Ectodermal cell (in vitro differentiated cells): ENCODE results near the gene IRX4.

Source experiments
- H3K27ac ChIP-seq: 2 replicates; pipeline ENCODE4 v1.7.0; 2013; ENCODE audit warnings: mild to moderate bottlenecking, low read depth, low read length; ENCODE audit not compliant: insufficient read depth, poor library complexity, severe bottlenecking
- H3K27me3 ChIP-seq: 2 replicates; pipeline ENCODE4 v1.7.0; 2013; ENCODE audit warnings: mild to moderate bottlenecking, low read length; ENCODE audit not compliant: insufficient read depth, control insufficient read depth, poor library complexity, severe bottlenecking
- H3K36me3 ChIP-seq: one replicate; pipeline ENCODE4 v1.7.0; 2013; ENCODE audit warnings: low read length; ENCODE audit not compliant: control insufficient read depth, insufficient read depth
- H3K4me1 ChIP-seq: one replicate; pipeline ENCODE4 v1.7.0; 2013; ENCODE audit warnings: low read length; ENCODE audit not compliant: control insufficient read depth, insufficient read depth
- H3K4me3 ChIP-seq: 2 replicates; pipeline ENCODE4 v1.7.0; 2013; ENCODE audit warnings: low read depth, low read length, control low read depth; ENCODE audit not compliant: insufficient read depth
- H3K9me3 ChIP-seq: 2 replicates; pipeline ENCODE4 v1.7.0; 2013; ENCODE audit warnings: mild to moderate bottlenecking, low read length, moderate library complexity; ENCODE audit not compliant: control insufficient read depth
- WGBS, 2 experiments: methylation state at CpG; one replicate each; pipeline ENCODE4 v1.1.7; 2013; ENCODE audit warnings: missing lambda C conversion rate in 2 of 2; 5-methylcytosine and 5-hydroxymethylcytosine counted together

IRX4 gene

DNA sequence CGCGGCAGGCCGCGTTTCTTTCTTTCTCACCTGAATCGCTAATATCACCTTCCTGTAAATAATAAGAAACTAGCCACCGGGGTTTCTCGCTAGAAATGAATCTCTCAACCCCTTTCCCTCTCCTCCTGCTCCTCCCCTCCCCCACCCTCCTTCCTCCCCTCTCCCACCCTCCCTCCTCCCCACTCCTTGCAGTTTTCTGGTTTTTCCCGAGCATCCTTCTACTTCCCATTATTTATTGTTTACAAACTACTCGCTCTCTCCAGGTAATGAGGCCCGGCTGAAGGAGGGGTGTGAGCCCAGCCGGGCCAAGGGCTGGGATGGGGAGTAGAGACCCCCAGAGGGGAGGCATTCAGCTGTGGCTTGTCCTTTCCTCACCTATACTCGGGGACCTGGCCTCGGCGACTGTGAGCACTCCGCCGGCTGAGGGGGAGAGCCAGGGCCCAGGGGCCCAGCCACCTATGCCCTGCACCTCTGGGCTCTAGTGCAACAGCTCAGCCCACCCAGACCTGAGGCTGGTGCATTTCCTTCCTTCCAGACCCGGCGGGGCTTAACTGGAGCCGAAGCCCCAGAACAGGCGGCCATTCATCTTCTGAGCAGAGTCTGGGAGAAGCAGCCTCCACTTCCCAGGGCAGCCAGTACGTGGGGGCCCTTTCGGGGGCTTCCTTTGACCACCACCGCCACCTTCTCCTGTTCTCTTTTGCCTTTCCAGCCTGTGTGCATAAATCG is 2.1 kb upstream of the IRX4 start:
- H3K4me3 ChIP-seq = no peak overlapping the region
- no peaks in the 10 kb centered on the region for H3K36me3 ChIP-seq
- H3K27ac ChIP-seq = no peak overlapping the region
- H3K4me1 ChIP-seq = peaks cover 40% of the 10 kb centered on the region
- H3K27me3 ChIP-seq = peaks cover 100% of the 10 kb centered on the region
- no peaks in the 10 kb centered on the region for H3K9me3 ChIP-seq
- 2 to 3% methylated on average over 22 to 24 of the region's 24 CpGs for WGBS, 2 experiments

DNA sequence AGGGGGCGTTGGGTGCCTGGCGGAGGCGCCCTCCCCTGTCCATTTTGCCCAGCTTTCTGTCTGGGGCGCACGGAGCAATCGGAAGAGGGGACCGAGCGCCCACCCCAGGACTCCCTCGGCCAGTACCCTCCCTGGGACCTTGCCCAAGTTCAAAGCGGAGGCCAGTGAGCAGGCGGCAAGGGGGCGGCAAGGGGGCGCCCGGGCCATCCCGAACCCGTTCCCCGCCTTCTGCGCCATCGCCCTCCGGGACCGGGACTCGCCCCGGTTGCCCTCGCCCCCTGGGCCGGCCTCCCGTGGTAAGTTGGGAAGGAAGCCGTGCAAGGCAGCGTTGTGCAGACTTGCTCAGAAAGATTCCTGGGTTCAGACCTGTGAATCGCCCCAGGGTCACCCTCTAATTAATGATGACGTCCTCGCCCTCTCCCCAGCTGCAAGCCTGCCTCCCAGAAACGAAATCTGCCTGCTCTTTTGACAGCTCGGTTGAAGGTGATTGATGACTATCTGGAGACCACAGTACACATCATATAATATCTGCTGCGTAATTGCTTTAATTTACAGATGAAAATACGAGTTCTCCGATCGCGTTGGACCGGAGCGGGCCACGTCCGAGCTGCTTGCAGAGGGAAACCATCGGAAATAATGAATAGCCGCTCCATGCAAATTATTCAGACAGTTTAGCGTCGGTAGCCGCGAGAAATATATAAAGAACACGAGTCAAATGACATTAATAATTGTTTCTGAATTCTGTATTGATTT is 1.4 kb upstream of the IRX4 start:
- Histone ChIP-seq H3K4me1 (peaks cover 34% of the 10 kb centered on the region), H3K27me3 (peaks cover 100% of the 10 kb centered on the region), H3K4me3 (no peak overlapping the region)

DNA sequence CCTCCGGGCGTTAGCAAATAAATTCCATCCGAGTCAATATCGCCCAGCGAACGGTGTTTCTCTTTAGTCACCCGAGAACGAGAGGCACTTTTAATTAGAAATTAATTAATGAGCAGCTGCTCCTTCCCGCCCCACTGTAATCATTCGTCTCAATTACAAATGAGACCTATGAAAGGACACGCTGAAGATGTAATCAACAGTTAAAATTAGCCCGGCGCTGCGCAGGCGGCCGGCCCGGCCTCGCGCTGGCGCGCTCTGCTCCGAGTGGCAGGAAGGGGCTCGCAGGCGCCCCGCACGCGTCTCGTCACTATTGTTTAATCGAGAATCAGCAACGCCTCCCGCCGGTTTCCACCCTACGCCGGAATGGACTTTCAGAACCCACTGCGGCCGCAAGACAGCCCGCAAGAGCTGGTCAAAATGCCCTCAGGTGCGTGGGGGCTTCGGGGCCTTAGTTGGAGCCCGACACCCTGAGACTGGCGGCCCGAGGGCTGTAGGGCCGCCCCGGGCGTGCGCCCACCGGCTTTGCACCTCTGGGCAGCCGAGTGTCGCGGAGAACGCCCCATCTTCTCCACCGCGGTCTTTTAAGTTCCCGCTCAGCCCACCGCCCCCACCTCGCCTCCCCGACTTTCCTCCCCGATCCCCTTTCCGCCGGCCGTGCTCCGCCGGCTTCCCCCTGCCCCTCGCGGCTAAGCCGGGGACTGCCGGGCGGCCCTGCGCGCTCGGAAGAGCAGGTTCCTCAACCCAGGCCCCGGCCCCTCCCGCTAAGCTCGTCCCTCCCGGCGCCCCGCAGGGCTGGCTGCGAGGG is 597 bp upstream of the IRX4 start:
- H3K27ac ChIP-seq = no peak overlapping the region
- WGBS, 2 experiments = 0 to 1% methylated on average over 78 of the region's 78 CpGs

More for the DNA sequence above, 1.4 kb upstream of the IRX4 start:
- WGBS, 2 experiments = 1% methylated on average over 49 of the region's 49 CpGs
- Histone ChIP-seq H3K27ac (no peak overlapping the region), H3K36me3 (no peaks in the 10 kb centered on the region), H3K9me3 (no peaks in the 10 kb centered on the region)

DNA sequence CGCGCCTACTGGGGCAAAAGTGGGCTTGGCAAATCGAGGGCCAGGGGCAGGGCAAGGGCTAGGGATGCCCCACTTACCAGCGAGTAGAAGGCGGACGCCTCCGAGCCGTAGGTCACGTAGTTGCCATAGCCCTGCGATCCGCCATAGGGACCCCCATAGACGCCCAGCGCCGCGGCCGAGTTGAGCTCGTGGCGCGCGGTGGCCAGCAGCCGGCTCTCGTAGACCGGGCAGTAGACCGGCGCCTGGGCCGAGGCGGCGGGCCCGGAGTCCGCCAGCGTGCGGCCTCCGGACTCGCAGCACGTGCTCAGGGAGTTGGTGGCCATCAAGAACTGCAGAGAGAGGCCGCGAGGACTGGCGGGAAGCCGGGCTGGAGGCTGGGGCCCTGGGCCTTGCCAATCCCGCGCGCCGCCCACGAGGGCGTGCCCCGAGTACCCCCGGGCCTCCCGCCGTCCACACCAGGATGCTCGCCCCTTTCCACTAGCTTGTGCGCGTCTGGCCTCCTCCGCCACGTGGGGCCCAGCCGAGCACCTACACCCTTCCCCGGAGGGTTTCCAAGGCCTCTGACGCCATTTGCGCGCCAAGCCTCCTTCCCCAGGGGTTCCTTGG is 891 bp downstream of the IRX4 start:
- H3K27me3 ChIP-seq = peaks cover 100% of the 10 kb centered on the region
- no peak overlapping the region for H3K27ac ChIP-seq
- no peaks in the 10 kb centered on the region for H3K9me3 ChIP-seq
- peaks cover 29% of the 10 kb centered on the region for H3K4me1 ChIP-seq
- no peak overlapping the region for H3K4me3 ChIP-seq
- 3% methylated on average over 59 of the region's 59 CpGs for WGBS, 2 experiments
- H3K36me3 ChIP-seq = no peaks in the 10 kb centered on the region

More for the DNA sequence above, 597 bp upstream of the IRX4 start:
- no peaks in the 10 kb centered on the region for H3K36me3 ChIP-seq
- H3K4me1 ChIP-seq = peaks cover 34% of the 10 kb centered on the region
- peaks cover 100% of the 10 kb centered on the region for H3K27me3 ChIP-seq
- H3K4me3 ChIP-seq = peak overlapping the region; percentile 1
- H3K9me3 ChIP-seq = no peaks in the 10 kb centered on the region

DNA sequence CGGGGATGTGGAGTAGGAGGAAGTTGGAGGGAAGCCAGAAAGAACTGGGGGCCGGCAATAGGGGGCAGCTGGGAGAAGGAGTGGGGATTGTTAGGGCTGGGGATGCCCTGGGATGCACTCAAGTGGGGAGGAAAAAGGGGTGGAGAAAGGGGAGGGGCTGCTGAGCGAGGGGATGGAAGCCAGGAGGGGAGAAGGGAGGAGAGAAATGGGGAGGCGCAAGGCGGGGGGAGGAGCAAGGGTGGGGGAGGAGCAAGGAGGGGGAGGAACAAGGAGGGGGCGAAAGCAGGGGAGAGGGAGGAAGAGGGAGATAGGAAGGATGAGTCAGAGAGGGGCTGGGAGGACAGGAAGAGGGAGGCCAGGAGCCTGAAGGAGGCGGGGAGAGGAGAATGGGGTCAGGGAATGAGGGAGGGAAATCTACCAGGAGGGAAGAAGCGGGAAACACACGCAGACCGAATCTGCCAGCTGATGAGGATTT is 1.6 kb downstream of the IRX4 start:
- Histone ChIP-seq H3K4me1 (peaks cover 31% of the 10 kb centered on the region), H3K36me3 (no peaks in the 10 kb centered on the region), H3K27ac (no peak overlapping the region), H3K27me3 (peaks cover 100% of the 10 kb centered on the region), H3K4me3 (no peak overlapping the region), H3K9me3 (no peaks in the 10 kb centered on the region)
- WGBS, 2 experiments = 2% methylated on average over 10 of the region's 10 CpGs

DNA sequence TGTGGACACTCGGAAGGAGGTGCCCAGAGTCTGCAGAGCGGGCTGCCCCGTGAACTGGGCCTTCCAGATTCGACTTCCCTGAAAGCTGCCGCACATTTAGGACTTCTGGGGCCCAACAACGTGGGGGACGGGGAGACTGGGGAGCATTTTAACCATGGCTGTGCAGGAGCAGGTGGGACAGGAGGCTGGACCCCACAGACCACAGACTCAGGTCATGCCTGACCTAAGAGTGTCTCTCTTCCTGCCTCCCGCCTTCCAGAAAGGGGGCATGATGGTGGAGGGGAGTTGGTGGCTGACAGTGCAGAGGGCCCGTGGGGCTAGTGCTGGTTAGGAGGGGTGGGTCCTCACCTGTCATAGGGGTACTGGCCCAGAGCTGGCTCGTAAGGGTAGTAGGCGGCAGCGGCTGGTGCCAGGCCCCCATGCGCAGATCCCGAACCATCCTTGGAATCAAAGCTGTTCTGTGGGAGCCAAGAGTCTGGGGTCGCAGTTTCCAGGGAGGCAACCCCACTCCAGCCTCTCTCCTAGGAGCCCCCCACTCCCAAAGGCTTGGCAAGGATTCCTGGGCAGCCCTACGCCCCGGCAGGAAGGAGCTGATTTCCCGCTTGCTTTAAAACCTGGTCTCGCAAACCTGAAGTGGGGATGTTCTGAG is 2.2 kb downstream of the IRX4 start:
- 58 to 60% methylated on average over 19 of the region's 19 CpGs for WGBS, 2 experiments
- no peak overlapping the region for H3K4me3 ChIP-seq
- no peak overlapping the region for H3K27ac ChIP-seq
- H3K36me3 ChIP-seq = no peaks in the 10 kb centered on the region
- peaks cover 33% of the 10 kb centered on the region for H3K4me1 ChIP-seq
- peaks cover 100% of the 10 kb centered on the region for H3K27me3 ChIP-seq
- H3K9me3 ChIP-seq = no peaks in the 10 kb centered on the region

DNA sequence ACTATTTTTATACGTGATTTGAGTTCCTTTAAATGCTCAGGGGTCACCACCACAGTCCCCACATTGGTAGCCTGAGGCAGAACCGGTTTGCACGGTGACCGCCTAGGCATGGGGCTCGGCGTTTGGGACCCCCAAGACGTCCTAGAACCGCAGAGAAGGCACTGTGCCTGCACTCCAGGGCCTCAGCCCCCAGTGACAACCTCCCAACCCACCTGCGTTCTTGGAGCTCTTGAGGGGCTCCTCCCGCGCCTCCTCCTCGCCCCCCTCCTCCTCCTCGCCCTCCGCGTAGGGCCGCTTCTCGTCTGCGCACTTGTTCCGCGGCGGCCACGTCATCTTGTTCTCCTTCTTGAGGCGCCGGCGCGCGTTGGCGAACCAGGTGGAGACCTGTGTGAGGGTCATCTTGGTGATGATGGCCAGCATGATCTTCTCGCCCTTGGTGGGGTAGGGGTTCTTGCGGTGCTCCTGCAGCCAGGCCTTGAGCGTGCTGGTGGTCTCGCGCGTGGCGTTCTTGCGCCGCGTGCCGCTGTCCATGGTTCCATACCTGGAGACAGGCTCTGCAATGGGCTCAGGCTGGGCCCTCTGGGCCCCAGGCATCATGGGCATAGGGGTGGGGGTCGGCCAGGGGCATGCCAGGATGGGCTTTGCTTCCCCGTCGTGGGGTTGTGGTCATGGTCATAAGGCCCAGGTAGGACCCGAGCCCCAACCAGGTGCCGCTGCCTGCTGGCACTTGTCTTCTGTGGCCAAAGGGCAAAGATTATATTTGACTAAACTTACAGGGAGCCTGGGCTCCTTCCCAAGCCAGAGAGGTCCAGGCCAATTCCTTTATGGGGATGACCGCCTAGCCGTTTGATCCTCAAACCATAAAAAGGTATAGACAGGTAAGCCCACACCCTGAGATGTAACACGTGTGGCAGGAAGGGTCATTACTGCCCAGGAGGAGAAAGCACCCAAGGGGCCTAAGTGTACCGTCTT is 3.1 kb downstream of the IRX4 start:
- Histone ChIP-seq H3K36me3 (no peaks in the 10 kb centered on the region), H3K9me3 (no peaks in the 10 kb centered on the region), H3K4me1 (peaks cover 40% of the 10 kb centered on the region), H3K27me3 (peaks cover 100% of the 10 kb centered on the region), H3K4me3 (no peak overlapping the region), H3K27ac (no peak overlapping the region)
- 87 to 89% methylated on average over 48 of the region's 48 CpGs for WGBS, 2 experiments

DNA sequence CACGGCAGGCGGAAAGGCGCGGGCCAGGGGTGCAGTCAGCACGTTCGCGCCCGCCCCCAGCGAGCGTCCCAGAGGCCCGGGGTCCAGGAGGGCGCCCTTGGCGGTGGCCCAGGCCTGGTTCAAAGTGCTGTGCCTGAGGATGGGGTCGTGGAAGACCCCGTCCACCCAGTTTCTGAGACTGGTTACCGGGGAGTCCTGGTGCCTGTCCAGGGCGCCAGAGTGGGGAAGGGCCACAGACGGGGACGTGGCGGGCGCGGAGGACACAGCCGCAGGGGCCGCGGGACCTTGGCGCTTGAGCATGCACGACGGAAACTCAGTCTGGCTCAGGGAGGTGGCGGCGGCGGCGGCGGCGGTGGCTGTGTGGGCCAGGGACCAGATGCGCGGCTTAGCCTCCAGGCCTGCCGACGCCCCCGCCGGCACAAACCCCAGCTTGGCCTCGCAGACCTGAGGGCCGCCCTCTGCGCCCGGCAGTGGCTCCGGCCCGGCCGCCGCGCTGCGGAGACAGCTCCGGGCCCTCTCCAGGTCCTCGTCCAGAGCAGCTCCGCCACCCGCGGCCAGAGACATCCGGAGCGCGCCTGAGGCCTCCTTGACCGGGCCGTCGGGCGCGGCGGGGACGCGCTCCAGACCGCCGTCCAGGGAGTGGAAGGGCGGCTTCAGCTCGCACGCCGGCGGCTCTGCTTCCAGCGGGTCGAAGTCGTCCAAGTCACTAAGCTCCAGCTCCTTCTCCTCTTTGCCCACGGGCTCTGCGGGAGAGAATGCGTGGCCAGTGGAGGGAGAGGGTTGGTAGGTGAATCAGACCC is 4.5 kb downstream of the IRX4 start:
- Histone ChIP-seq H3K4me3 (no peak overlapping the region), H3K4me1 (peaks cover 30% of the 10 kb centered on the region), H3K27me3 (peaks cover 100% of the 10 kb centered on the region), H3K36me3 (no peaks in the 10 kb centered on the region), H3K9me3 (no peaks in the 10 kb centered on the region), H3K27ac (no peak overlapping the region)
- WGBS, 2 experiments = 11 to 15% methylated on average over 78 to 79 of the region's 79 CpGs
